WTC11 (cell line): ENCODE data around the gene ANKRD33B.
"Not testable (repeated sequence)": the region's sequence is repeated elsewhere in the genome, so short reads cannot be mapped to it uniquely, and the experiment has no call there.

Source experiments
- CBFB ChIP-seq: sonication (generic); formaldehyde crosslinking; IDR thresholded peaks from 2 replicates; pipeline ENCODE4 v1.8.1; 2022; ENCODE audit warnings: mild to moderate bottlenecking, low read depth, missing genetic modification reagents
- CTCF ChIP-seq: fragments of 200-600 bp; IDR thresholded peaks from 2 replicates; pipeline ENCODE4 v1.8.0; 2022; ENCODE audit warnings: antibody characterized with exemption
- GABPB1 ChIP-seq: sonication (generic); formaldehyde crosslinking; IDR thresholded peaks from 2 replicates; pipeline ENCODE4 v1.8.1; 2023; ENCODE audit warnings: mild to moderate bottlenecking, missing genetic modification reagents
- HMGXB4 ChIP-seq: sonication (generic); formaldehyde crosslinking; IDR thresholded peaks from 2 replicates; pipeline ENCODE4 v1.8.1; 2023; ENCODE audit warnings: mild to moderate bottlenecking, moderate library complexity, missing genetic modification reagents
- MYBL2 ChIP-seq: sonication (generic); formaldehyde crosslinking; IDR thresholded peaks from 2 replicates; pipeline ENCODE4 v1.8.1; 2023; ENCODE audit warnings: mild to moderate bottlenecking, moderate library complexity, missing genetic modification reagents
- PREB ChIP-seq: sonication (generic); formaldehyde crosslinking; IDR thresholded peaks from 2 replicates; pipeline ENCODE4 v1.8.1; 2022; ENCODE audit warnings: mild to moderate bottlenecking, missing genetic modification reagents, moderate library complexity, borderline replicate concordance
- SP1 ChIP-seq: sonication (generic); formaldehyde crosslinking; conservative IDR thresholded peaks from 2 replicates; pipeline ENCODE4 v1.8.1; 2022; ENCODE audit warnings: missing genetic modification reagents
- TEAD1 ChIP-seq: sonication (generic); formaldehyde crosslinking; IDR thresholded peaks from 2 replicates; pipeline ENCODE4 v1.8.0; 2022; ENCODE audit warnings: mild to moderate bottlenecking, missing genetic modification reagents
- ZNF281 ChIP-seq: sonication (generic); formaldehyde crosslinking; IDR thresholded peaks from 2 replicates; pipeline ENCODE4 v1.8.0; 2023; ENCODE audit warnings: mild to moderate bottlenecking, missing genetic modification reagents
- ZNF317 ChIP-seq: sonication (generic); formaldehyde crosslinking; IDR thresholded peaks from 2 replicates; pipeline ENCODE4 v1.8.1; 2023; ENCODE audit warnings: low read depth, mild to moderate bottlenecking, moderate library complexity, missing genetic modification reagents, borderline replicate concordance
- ZNF512 ChIP-seq: sonication (generic); formaldehyde crosslinking; IDR thresholded peaks from 2 replicates; pipeline ENCODE4 v1.8.1; 2022; ENCODE audit warnings: missing genetic modification reagents, borderline replicate concordance

GRCh38 chr5:10664180-10664769 is 100.4 kb downstream of the ANKRD33B start:
- TF ChIP-seq ZNF317 (CRISPR knock-in tag); CTCF; HMGXB4 (CRISPR knock-in tag); GABPB1; PREB (CRISPR knock-in tag); TEAD1; ZNF281 (CRISPR knock-in tag); ZNF512 (CRISPR knock-in tag); MYBL2; SP1; CBFB (CRISPR knock-in tag): not testable (repeated sequence)
